HG03103 (cell line): ENCODE measurements around the gene LRIG3.
"Not testable (repeated sequence)": the region's sequence is repeated elsewhere in the genome, so short reads cannot be mapped to it uniquely, and the experiment has no call there.

Source experiments
- ATAC-seq: cut with Tn5 transposase; IDR thresholded peaks from one replicate; pipeline ENCODE4 v1.9.1; 2021; ENCODE audit warnings: low read depth; ENCODE audit not compliant: unreplicated experiment

The LRIG3 gene

GRCh38 chr12:58860056-58860787, 60.1 kb downstream of the LRIG3 start:
- ATAC-seq = no peak

GRCh38 chr12:58858030-58858429, 62.3 kb downstream of the LRIG3 start:
- ATAC-seq = no peak

- not testable (repeated sequence) for ATAC-seq
These were observed 63.1 kb downstream of the LRIG3 start for GRCh38 chr12:58857206-58857605.

GRCh38 chr12:58855630-58856029, 64.7 kb downstream of the LRIG3 start:
- not testable (repeated sequence) for ATAC-seq

- ATAC-seq = no peak
These were observed 69.5 kb downstream of the LRIG3 start for GRCh38 chr12:58850826-58851225.

- ATAC-seq = no peak
These were observed 72.3 kb downstream of the LRIG3 start for GRCh38 chr12:58847901-58848600.

GRCh38 chr12:58844161-58844560, 76.1 kb downstream of the LRIG3 start:
- no peak for ATAC-seq

- ATAC-seq = no peak
These were observed 79.1 kb downstream of the LRIG3 start for GRCh38 chr12:58841058-58841798.

GRCh38 chr12:58833853-58834252, 86.5 kb downstream of the LRIG3 start:
- ATAC-seq = no peak

GRCh38 chr12:58832920-58833319, 87.4 kb downstream of the LRIG3 start:
- no peak for ATAC-seq
